GM12872 (cell line): Measurements from ENCODE around the gene RMC1.

Experiments used
- TF ChIP-seq, protein P1 (sequence below): IDR thresholded peaks from 3 replicates; pipeline ENCODE4 v1.5.1; 2011; ENCODE audit warnings: low read depth, mild to moderate bottlenecking, low read length, moderate library complexity; ENCODE audit not compliant: insufficient read depth

RMC1 gene

DNA sequence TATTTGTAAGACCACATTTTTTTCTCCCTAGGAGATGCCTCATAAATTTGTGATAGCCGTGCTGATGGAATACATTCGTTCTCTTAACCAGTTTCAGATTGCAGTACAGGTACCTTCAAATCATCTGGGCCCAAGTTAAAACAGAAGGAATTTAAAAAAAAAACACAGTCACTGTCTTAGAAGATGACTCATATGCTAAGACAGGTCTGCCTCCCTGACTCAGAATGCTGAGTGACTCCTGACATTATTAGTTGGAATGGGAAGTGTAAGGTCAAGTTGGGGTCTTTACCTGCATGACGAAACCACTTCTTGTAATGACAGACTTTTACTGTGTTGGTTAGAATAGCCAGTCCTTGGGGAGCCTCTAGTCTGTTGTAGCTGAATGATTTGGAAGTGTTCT, 26.3 kb downstream of the RMC1 start:
- TF ChIP-seq, protein P1, sequence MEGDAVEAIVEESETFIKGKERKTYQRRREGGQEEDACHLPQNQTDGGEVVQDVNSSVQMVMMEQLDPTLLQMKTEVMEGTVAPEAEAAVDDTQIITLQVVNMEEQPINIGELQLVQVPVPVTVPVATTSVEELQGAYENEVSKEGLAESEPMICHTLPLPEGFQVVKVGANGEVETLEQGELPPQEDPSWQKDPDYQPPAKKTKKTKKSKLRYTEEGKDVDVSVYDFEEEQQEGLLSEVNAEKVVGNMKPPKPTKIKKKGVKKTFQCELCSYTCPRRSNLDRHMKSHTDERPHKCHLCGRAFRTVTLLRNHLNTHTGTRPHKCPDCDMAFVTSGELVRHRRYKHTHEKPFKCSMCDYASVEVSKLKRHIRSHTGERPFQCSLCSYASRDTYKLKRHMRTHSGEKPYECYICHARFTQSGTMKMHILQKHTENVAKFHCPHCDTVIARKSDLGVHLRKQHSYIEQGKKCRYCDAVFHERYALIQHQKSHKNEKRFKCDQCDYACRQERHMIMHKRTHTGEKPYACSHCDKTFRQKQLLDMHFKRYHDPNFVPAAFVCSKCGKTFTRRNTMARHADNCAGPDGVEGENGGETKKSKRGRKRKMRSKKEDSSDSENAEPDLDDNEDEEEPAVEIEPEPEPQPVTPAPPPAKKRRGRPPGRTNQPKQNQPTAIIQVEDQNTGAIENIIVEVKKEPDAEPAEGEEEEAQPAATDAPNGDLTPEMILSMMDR, result no peak

DNA sequence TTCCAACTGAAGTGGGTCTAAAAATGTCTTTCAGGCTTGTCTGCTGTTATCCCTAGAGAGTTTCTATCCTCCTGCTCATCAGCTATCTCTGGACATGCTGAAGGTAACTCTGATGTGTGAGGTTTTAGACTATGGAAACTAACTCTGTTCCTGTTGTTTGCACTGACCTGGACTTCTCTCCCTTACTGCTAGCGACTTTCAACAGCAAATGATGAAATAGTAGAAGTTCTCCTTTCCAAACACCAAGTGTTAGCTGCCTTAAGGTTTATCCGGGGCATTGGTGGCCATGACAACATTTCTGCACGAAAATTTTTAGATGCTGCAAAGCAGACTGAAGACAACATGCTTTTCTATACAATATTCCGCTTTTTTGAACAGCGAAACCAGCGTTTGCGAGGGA, 26.9 kb downstream of the RMC1 start:
- TF ChIP-seq, protein P1, result no peak

DNA sequence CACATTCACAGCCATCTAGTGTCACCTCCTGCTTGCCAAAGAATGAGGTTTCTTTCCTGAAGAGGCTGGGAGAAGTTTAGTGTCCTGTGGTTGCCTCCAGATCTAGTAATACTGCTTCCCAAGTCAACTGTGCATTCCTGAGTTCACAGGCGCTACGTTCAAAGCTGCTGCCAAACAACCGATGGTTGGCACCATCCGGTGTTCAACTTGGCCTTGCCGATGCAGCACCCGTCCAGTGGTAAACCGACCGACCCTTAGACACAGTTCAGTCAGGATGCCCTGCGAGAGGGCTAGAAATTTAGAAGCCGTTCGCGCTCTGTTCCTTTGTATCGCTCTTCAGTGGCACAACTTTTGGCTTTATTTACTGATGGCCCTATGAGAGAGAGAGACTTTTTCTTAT, 28.6 kb downstream of the RMC1 start:
- TF ChIP-seq, protein P1, result no peak

DNA sequence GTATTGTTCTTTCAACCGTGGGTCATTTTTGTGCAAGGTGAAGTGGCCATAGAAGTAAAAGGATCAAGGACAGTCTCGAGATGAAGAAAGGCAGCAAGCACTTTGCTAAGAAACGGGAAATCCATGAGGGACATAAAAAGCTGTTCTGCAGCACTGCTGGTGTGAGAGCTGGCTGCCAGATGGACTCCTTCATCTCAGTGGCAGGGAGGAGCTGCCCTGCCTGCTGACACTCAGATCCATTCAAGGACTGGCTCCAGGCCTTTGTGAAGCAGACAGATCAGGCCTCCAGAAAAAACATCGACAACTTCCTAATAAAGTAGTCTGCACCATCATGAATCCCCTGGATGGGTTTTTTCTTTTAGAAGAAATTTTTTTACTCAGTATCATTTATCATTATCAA, 29.5 kb downstream of the RMC1 start:
- TF ChIP-seq, protein P1, result no peak

DNA sequence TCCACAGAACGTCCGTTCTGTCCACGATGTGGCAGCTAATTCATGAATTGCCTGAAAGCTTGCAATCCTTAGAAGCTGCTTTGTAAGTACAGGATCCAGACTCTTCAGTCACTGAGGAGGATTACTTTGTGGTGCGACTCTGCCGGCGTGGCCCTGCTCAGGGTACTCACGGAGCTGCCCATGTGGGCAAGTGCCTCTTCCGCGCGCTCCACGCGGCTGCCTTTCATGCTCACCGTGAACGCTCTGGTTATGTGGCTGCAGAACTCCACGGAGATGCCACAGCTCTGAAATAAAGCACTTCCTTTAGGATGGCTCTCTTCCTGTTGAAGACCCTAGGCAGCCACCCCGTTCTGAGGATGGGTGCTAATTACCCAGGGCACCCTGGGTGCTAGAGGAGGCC, 31.0 kb downstream of the RMC1 start:
- TF ChIP-seq, protein P1, result no peak

DNA sequence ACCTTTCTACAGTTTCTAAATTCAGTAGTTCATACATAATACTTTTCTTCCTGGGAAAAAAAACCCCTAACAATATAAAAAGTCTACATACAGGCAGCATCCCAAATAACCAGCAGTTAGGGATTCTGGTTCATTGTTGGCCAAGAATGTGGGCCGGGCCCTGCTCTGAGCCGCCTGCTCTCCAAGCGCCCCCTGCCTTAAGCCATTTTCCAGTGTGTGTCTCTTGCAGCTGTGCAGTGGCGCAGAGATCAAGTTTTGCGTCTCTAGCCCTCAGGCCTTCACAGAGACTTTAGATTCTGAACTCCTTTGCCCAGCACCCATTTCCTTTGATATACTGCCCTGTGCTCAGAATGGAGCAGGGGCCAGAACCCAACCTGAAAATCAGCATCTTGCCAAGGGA, 32.9 kb downstream of the RMC1 start:
- TF ChIP-seq, protein P1, result no peak

DNA sequence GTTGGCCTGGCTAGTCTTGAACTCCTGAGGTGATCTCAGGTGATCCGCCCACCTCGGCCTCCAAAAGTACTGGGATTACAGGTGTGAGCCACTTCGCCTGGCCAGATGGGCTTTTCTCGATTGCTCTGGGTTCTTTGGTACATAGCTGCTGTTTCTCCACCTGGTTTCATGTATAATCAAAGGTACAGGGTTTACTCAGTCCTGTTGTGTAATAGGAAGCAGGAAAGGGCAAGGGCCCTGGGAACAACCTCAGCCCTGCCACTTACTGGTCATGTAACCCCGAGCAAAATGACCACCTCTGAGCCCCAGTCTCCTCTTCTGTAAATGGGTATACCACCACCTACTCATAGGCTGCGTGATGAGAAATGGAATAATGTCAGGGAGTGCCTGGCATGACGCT, 34.0 kb downstream of the RMC1 start:
- TF ChIP-seq, protein P1, result no peak

DNA sequence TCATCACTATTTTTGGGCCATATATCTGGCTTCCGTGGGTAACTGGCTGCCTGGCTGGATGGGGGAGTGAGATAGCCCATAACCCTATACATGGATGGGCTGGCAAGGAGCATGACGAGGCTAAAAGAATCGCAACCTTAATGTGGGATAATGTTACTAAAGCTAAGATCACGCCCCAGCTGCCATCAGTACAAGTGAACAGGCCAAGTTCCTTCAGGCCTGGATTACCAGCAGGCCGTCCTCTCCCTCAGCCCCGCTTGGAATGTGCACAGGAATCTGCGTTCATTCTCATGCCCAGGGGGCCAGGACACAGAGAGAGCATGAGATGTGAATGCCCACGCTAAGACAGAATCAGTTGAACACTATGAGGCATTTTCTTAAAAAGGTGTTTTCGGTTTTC, 34.7 kb downstream of the RMC1 start:
- TF ChIP-seq, protein P1, result no peak
